ENCODE measurements around the gene BACH2. TPM values are rescaled to one million over a fixed set of nuclear protein-coding genes. Genes with fewer than 3 reads are reported as not detected.
A peak's percentile ranks its signal among the peaks of the same experiment; 100 is the strongest.

Gene BACH2
- total RNA-seq, 2 experiments from 2014 or later = 157 to 170 TPM

DNA sequence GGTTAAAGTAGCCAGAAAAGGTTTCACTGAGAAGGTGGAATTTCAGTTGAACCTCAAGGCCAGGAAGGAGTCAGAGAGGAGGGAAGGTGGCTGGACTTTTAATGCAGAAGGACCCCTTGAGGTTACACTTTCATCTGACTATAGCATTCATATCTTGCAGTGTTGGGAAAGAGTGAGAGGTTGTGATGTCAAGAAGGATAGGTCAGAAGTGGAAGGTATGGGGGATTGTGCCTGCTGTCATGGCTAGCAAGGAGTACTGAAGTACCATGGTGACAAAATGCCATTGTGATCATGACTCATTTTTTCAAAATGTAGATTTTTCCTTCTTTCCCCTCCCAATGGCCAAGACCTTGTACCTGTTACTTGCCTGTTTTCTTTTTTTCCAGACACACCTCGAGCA lies 5.2 kb upstream of the BACH2 start:
- peaks cover 7% of the 10 kb centered on the region for H3K4me1 ChIP-seq (ENCODE audit: insufficient read depth, low read length)
- no peaks in the 10 kb centered on the region for H3K27me3 ChIP-seq (ENCODE audit: control insufficient read depth in 1 of 2, insufficient read depth in 2 of 2, low read length in 2 of 2)
- H3K4me1 Mint-ChIP-seq (ENCODE audit: low read depth) = peaks cover 36% of the 10 kb centered on the region
- no peaks in the 10 kb centered on the region for H3K36me3 ChIP-seq (ENCODE audit: insufficient read depth, low read length)
- H3K27ac Mint-ChIP-seq = no peak overlapping the region
- peaks cover 1% of the 10 kb centered on the region for H3K36me3 Mint-ChIP-seq (ENCODE audit: low read depth)
- no peaks in the 10 kb centered on the region for H3K9me3 ChIP-seq (ENCODE audit: control insufficient read depth in 1 of 2, insufficient read depth in 1 of 2, low read length in 2 of 2)
- no peaks in the 10 kb centered on the region for H3K27me3 Mint-ChIP-seq
- H3K4me3 Mint-ChIP-seq = no peak overlapping the region
- H3K27ac ChIP-seq (ENCODE audit: low read depth in 1 of 2, low read length in 2 of 2) = no peak overlapping the region
- H3K4me3 ChIP-seq (ENCODE audit: low read length) = no peak overlapping the region
- DNase-seq (no peak), ATAC-seq (ENCODE audit: poor library complexity) (no peak)
- POLR2A ChIA-PET = no interaction called here
- TF ChIP-seq, protein P1, sequence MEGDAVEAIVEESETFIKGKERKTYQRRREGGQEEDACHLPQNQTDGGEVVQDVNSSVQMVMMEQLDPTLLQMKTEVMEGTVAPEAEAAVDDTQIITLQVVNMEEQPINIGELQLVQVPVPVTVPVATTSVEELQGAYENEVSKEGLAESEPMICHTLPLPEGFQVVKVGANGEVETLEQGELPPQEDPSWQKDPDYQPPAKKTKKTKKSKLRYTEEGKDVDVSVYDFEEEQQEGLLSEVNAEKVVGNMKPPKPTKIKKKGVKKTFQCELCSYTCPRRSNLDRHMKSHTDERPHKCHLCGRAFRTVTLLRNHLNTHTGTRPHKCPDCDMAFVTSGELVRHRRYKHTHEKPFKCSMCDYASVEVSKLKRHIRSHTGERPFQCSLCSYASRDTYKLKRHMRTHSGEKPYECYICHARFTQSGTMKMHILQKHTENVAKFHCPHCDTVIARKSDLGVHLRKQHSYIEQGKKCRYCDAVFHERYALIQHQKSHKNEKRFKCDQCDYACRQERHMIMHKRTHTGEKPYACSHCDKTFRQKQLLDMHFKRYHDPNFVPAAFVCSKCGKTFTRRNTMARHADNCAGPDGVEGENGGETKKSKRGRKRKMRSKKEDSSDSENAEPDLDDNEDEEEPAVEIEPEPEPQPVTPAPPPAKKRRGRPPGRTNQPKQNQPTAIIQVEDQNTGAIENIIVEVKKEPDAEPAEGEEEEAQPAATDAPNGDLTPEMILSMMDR (IDR thresholded peaks at IDR 0.05) = no peak
- no peaks in the 10 kb centered on the region for H3K9me3 Mint-ChIP-seq
- CTCF ChIA-PET = no interaction called here
- intact Hi-C loops (cut with DNase I, micrococcal nuclease) = loop anchor here in 1 of 2 experiments (5.0 kb wide), 2 partner anchors 90 to 175 kb away; no protein-coding TSS in a partner anchor

DNA sequence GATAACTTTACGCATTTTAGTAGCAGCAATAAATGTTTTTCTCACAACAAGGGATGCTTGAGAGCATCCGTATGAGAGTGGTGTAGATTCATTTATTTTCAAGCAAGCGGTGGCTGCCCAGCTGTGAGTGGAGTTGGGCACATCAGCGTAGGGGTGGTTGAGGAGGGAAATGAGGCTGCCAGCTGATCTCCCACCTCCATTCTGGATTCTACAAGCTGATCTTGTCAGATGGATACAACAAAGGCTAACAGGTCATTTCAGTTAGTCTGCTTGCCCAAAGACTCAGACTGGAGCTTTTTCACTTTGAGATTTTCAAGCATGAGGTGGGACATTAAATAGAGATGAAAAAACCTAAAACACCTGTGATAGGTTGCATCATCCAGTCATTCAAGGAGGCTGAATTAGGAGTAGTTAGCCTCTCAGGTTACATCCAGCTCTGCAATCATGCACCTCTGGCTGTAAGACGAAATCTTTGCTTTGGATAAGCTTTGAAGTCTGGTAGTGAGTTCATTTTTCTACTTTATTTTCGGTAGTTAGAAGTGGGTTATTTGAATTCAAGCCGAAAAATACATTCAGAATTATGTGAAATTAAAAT lies 1.9 kb upstream of the BACH2 start:
- no peak overlapping the region for H3K27ac ChIP-seq (ENCODE audit: low read depth in 1 of 2, low read length in 2 of 2)
- TF ChIP-seq, protein P1 (IDR thresholded peaks at IDR 0.05) = no peak
- POLR2A ChIA-PET = interaction anchor here (4.3 to 5.5 kb wide), 2 partner anchors 25 to 95 kb away, joined by 21 to 80 read pairs; no protein-coding TSS in a partner anchor

DNA sequence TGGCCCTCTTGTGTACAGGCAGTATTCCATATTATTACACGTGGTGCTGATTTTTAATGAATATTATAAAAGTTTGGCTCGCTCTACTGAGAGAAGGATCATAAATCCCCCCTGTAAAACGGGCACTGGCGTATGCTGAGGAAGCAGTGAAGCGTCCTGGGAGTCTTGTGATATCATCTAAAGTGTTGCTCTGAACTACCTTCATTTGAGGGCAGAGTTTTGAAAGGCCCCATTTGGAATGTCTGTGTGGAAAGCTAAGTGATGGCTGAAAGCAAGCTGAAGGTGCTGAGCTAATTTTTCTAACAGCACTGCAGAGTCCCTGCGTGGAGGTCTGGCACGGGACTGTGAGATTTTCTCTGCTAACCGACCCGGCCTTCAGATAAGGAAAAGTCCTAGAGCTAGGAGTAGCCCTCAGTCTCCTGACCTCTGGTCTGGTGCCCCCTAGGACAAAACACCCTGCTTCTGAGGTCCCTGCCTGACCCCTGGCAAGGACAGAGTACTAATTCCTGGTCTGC lies 1.3 kb upstream of the BACH2 start:
- Mint-ChIP-seq H3K36me3 (ENCODE audit: low read depth) (peaks cover 19% of the 10 kb centered on the region), H3K27me3 (peaks cover 4% of the 10 kb centered on the region), H3K27ac (peak overlapping the region; percentile 91), H3K4me1 (ENCODE audit: low read depth) (peaks cover 45% of the 10 kb centered on the region), H3K4me3 (peak overlapping the region; percentile 81), H3K9me3 (no peaks in the 10 kb centered on the region)
- DNase-seq (no peak), ATAC-seq (ENCODE audit: poor library complexity) (no peak)
- intact Hi-C loops (cut with DNase I, micrococcal nuclease) = loop anchor here (2.0 to 10.0 kb wide), 9 partner anchors 54 to 473 kb away; partner anchors contain the start of gene CASP8AP2 (in 1 of the 2)
- CTCF ChIA-PET = interaction anchor here (0.7 to 2.1 kb wide), 3 partner anchors 83 to 181 kb away, joined by 3 to 7 read pairs (median 3); no protein-coding TSS in a partner anchor
- no peak overlapping the region for H3K27ac ChIP-seq (ENCODE audit: low read depth in 1 of 2, low read length in 2 of 2)
- H3K4me3 ChIP-seq (ENCODE audit: low read length) = no peak overlapping the region
- no peaks in the 10 kb centered on the region for H3K9me3 ChIP-seq (ENCODE audit: control insufficient read depth in 1 of 2, insufficient read depth in 1 of 2, low read length in 2 of 2)
- POLR2A ChIA-PET = interaction anchor here (0.9 to 5.5 kb wide), 5 partner anchors 13 to 102 kb away, joined by 4 to 80 read pairs (median 24); no protein-coding TSS in a partner anchor
- no peaks in the 10 kb centered on the region for H3K36me3 ChIP-seq (ENCODE audit: insufficient read depth, low read length)
- peaks cover 26% of the 10 kb centered on the region for H3K4me1 ChIP-seq (ENCODE audit: insufficient read depth, low read length)
- TF ChIP-seq, protein P1 (IDR thresholded peaks at IDR 0.05) = no peak
- no peaks in the 10 kb centered on the region for H3K27me3 ChIP-seq (ENCODE audit: control insufficient read depth in 1 of 2, insufficient read depth in 2 of 2, low read length in 2 of 2)

More for the DNA sequence above, 1.9 kb upstream of the BACH2 start:
- Histone ChIP-seq H3K27me3 (ENCODE audit: control insufficient read depth in 1 of 2, insufficient read depth in 2 of 2, low read length in 2 of 2) (no peaks in the 10 kb centered on the region), H3K9me3 (ENCODE audit: control insufficient read depth in 1 of 2, insufficient read depth in 1 of 2, low read length in 2 of 2) (no peaks in the 10 kb centered on the region), H3K4me1 (ENCODE audit: insufficient read depth, low read length) (peaks cover 20% of the 10 kb centered on the region), H3K36me3 (ENCODE audit: insufficient read depth, low read length) (no peaks in the 10 kb centered on the region), H3K4me3 (ENCODE audit: low read length) (no peak overlapping the region)
- ATAC-seq (ENCODE audit: poor library complexity) (no peak), DNase-seq (no peak)
- Mint-ChIP-seq H3K27me3 (peaks cover 4% of the 10 kb centered on the region), H3K9me3 (no peaks in the 10 kb centered on the region), H3K27ac (peak overlapping the region; percentile 91), H3K4me3 (peak overlapping the region; percentile 81), H3K4me1 (ENCODE audit: low read depth) (peaks cover 45% of the 10 kb centered on the region), H3K36me3 (ENCODE audit: low read depth) (peaks cover 18% of the 10 kb centered on the region)
- CTCF ChIA-PET = interaction anchor here (1.3 to 2.1 kb wide), 2 partner anchors 178 to 181 kb away, joined by 3 to 7 read pairs; no protein-coding TSS in a partner anchor
- intact Hi-C loops (cut with DNase I, micrococcal nuclease) = loop anchor here (5.0 to 10.0 kb wide), 5 partner anchors 54 to 474 kb away; partner anchors contain the start of gene CASP8AP2 (in 1 of the 2)
